Lung (tissue), 12 donors: Measurements from ENCODE around the gene MYDGF. TPM values are rescaled to one million over a fixed set of nuclear protein-coding genes. Genes with fewer than 3 reads are reported as not detected.

ENCODE experiments used
- ATAC-seq: fragments of 200-7000 bp; cut with Tn5 transposase; one replicate; pipeline ENCODE4 v1.9.1; 2020; ENCODE audit warnings: moderate number of reproducible peaks; ENCODE audit not compliant: insufficient read depth, low FRiP score
- DNase-seq, 3 donors: peaks; one replicate each; pipeline ENCODE4 v3.0.0-alpha.2; 2013 to 2017
- H3K27ac ChIP-seq, 2 donors: one replicate each; pipeline ENCODE4 v1.5.1; 2013; ENCODE audit warnings: mild to moderate bottlenecking in 2 of 2, moderate library complexity in 2 of 2, control low read depth in 1 of 2, inconsistent platforms in 1 of 2, low read depth in 1 of 2, low read length in 1 of 2
- H3K27me3 ChIP-seq, 3 donors: one replicate each; pipeline ENCODE4 v1.5.1; 2013; ENCODE audit warnings: low read length in 2 of 3; ENCODE audit not compliant: control insufficient read depth in 3 of 3, insufficient read depth in 3 of 3
- H3K36me3 ChIP-seq, 4 donors: one replicate each; pipeline ENCODE4 v1.5.1; 2013; ENCODE audit warnings: low read length in 4 of 4, mild to moderate bottlenecking in 1 of 4, moderate library complexity in 1 of 4; ENCODE audit not compliant: control insufficient read depth in 4 of 4, insufficient read depth in 4 of 4
- H3K4me1 ChIP-seq, 5 donors: one replicate each; pipeline ENCODE4 v1.5.1; 2013; ENCODE audit warnings: low read length in 5 of 5, mild to moderate bottlenecking in 2 of 5, moderate library complexity in 1 of 5; ENCODE audit not compliant: control insufficient read depth in 5 of 5, insufficient read depth in 5 of 5
- H3K4me3 ChIP-seq: one replicate; pipeline ENCODE4 v1.5.1; 2013; ENCODE audit warnings: mild to moderate bottlenecking, control low read depth, moderate library complexity
- H3K9ac ChIP-seq, 2 donors: one replicate each; pipeline ENCODE4 v1.5.1; 2013; ENCODE audit warnings: low read length in 2 of 2, control low read depth in 1 of 2; ENCODE audit not compliant: insufficient read depth in 1 of 2
- H3K9me3 ChIP-seq, 4 donors: one replicate each; pipeline ENCODE4 v1.5.1; 2013; ENCODE audit warnings: low read length in 3 of 4, mild to moderate bottlenecking in 1 of 4, moderate library complexity in 1 of 4; ENCODE audit not compliant: control insufficient read depth in 4 of 4, insufficient read depth in 3 of 4
- CTCF ChIP-seq: IDR thresholded peaks from 2 replicates; pipeline ENCODE4 v1.5.1; 2012; ENCODE audit warnings: mild to moderate bottlenecking; ENCODE audit errors: control extremely low read depth, extremely low read depth
- WGBS, 2 donors: extraction: QIAGEN DNeasy Blood & Tissue Kit; methylation state at CpG; one replicate each; pipeline ENCODE4 v1.1.7; 2013; 5-methylcytosine and 5-hydroxymethylcytosine counted together
- polyA plus RNA-seq, 2 donors: library from polyadenylated mRNA; stranded (reverse); fragments of 200-250 nt; gene quantifications; one replicate each; pipeline ENCODE4 v1.2.1, GENCODE V29; 2013
- total RNA-seq, 2 donors: library from RNA; depleted of rRNA in 1 of 2; stranded (reverse); fragments of >200 nt in 1 of 2; gene quantifications; one replicate each; pipeline ENCODE4 v1.2.1, GENCODE V29; 2014 to 2021
- donor health status: control.
- donor health status: control.
- donor health status: Bipolar disorder and iron deficiency.
- donor health status: healthy.
- donor health status: DM: yes; HTN: yes; CAD: no.

MYDGF gene
- total and polyA plus RNA-seq, 4 donors = 70.4 to 280 (median 142) TPM

GRCh38 chr19:4689403-4689802, 19.3 kb upstream of the MYDGF start:
- ATAC-seq (no peak), DNase-seq (no peak)
- no peak overlapping the region for H3K4me3 ChIP-seq
- no peaks in the 10 kb centered on the region for H3K9me3 ChIP-seq
- H3K36me3 ChIP-seq = peaks cover 24 to 79% (median 36%) of the 10 kb centered on the region in 4 donors
- H3K27me3 ChIP-seq = no peaks in the 10 kb centered on the region
- H3K9ac ChIP-seq = no peak overlapping the region
- peaks cover 0 to 2% (median 0%) of the 10 kb centered on the region in 5 donors for H3K4me1 ChIP-seq
- TF ChIP-seq CTCF = no peak
- WGBS, 2 donors = 98% methylated on average over 19 of the region's 19 CpGs
- no peak overlapping the region for H3K27ac ChIP-seq

GRCh38 chr19:4688587-4688986, 18.4 kb upstream of the MYDGF start:
- TF ChIP-seq CTCF = no peak
- Histone ChIP-seq H3K36me3 (peaks cover 18 to 79% (median 30%) of the 10 kb centered on the region in 4 donors), H3K4me1 (peaks cover 0 to 2% (median 0%) of the 10 kb centered on the region in 5 donors), H3K9me3 (no peaks in the 10 kb centered on the region), H3K27me3 (no peaks in the 10 kb centered on the region), H3K27ac (no peak overlapping the region), H3K9ac (no peak overlapping the region), H3K4me3 (no peak overlapping the region)
- WGBS, 2 donors = 95 to 96% methylated on average over 26 of the region's 26 CpGs
- DNase-seq (no peak), ATAC-seq (no peak)

GRCh38 chr19:4687396-4687795, 17.3 kb upstream of the MYDGF start:
- ATAC-seq (no peak), DNase-seq (no peak)
- H3K4me3 ChIP-seq = no peak overlapping the region
- peaks cover 14 to 79% (median 24%) of the 10 kb centered on the region in 4 donors for H3K36me3 ChIP-seq
- H3K4me1 ChIP-seq = peaks cover 0 to 1% (median 0%) of the 10 kb centered on the region in 5 donors
- H3K27me3 ChIP-seq = no peaks in the 10 kb centered on the region
- H3K9me3 ChIP-seq = no peaks in the 10 kb centered on the region
- WGBS, 2 donors = 80 to 84% methylated on average over 11 of the region's 11 CpGs
- H3K9ac ChIP-seq = no peak overlapping the region
- TF ChIP-seq CTCF = no peak
- H3K27ac ChIP-seq = no peak overlapping the region

GRCh38 chr19:4686700-4687099, 16.6 kb upstream of the MYDGF start:
- 94 to 95% methylated on average over 10 of the region's 10 CpGs for WGBS, 2 donors
- no peak overlapping the region for H3K27ac ChIP-seq

More at GRCh38 chr19:4686700-4687099, 16.6 kb upstream of the MYDGF start:
- Histone ChIP-seq H3K9me3 (no peaks in the 10 kb centered on the region), H3K27me3 (no peaks in the 10 kb centered on the region), H3K9ac (no peak overlapping the region), H3K4me1 (no peaks in the 10 kb centered on the region), H3K4me3 (no peak overlapping the region), H3K36me3 (peaks cover 18 to 79% (median 23%) of the 10 kb centered on the region in 4 donors)
- DNase-seq (no peak), ATAC-seq (no peak)
- TF ChIP-seq CTCF = no peak
